Endothelial cell of umbilical vein (primary cell): ENCODE data around the gene SETBP1. TPM values are rescaled to one million over a fixed set of nuclear protein-coding genes. Genes with fewer than 3 reads are reported as not detected.

Experiments
- BruUV-seq: library from RNA; stranded (reverse); fragments of 400-500 nt; replicated peaks from 2 replicates; lab custom pipeline; 2021; lab: Mats Ljungman, UMichigan
- CTCF ChIA-PET: fragments of 300-600, 350-600 bp; sonication (Branson Sonifier 250); formaldehyde crosslinking; loops from one replicate; lab custom pipeline; 2021; ENCODE audit warnings: antibody characterized with exemption, inconsistent platforms; lab: Charles Lee
- POLR2A ChIA-PET: fragments of 300-600, 350-600 bp; sonication (Branson Sonifier 250); formaldehyde crosslinking; loops from one replicate; lab custom pipeline; 2021; ENCODE audit warnings: antibody characterized with exemption, inconsistent platforms; lab: Charles Lee
- DNase-seq: peaks from one replicate; pipeline ENCODE4 v3.0.0-alpha.2; 2011; ENCODE audit warnings: low read depth, low spot score
- FAIRE-seq: peaks from 2 replicates; lab custom pipeline; 2011; peaks lifted over from hg19 to GRCh38; lab: Jason Lieb, UNC
- H2AFZ ChIP-seq: 2 replicates; pipeline ENCODE4 v1.6.0; 2012; ENCODE audit warnings: low read depth, low read length, control low read depth, inconsistent platforms
- H3K27ac ChIP-seq: 2 replicates; pipeline ENCODE4 v1.5.1; 2011; ENCODE audit warnings: low read depth, mild to moderate bottlenecking, control low read depth, low read length, moderate library complexity; ENCODE audit not compliant: insufficient read depth
- H3K27me3 ChIP-seq, 2 experiments: 2 replicates each; pipeline versions ENCODE4 v1.6.0 to v1.6.1; 2011; ENCODE audit warnings: low read length in 2 of 2, mixed read lengths in 1 of 2; ENCODE audit not compliant: control insufficient read depth in 2 of 2, insufficient read depth in 2 of 2
- H3K36me3 ChIP-seq, 2 experiments: 2 replicates in 1 of 2; 3 replicates in 1 of 2; pipeline ENCODE4 v1.5.1; 2011; ENCODE audit warnings: low read length in 2 of 2, mild to moderate bottlenecking in 1 of 2, moderate library complexity in 1 of 2; ENCODE audit not compliant: control insufficient read depth in 2 of 2, insufficient read depth in 2 of 2; ENCODE audit errors: extremely low read depth in 1 of 2
- H3K4me1 ChIP-seq: 3 replicates; pipeline ENCODE4 v1.5.1; 2011; ENCODE audit warnings: mild to moderate bottlenecking, low read length; ENCODE audit not compliant: control insufficient read depth, insufficient read depth; ENCODE audit errors: extremely low read depth
- H3K4me2 ChIP-seq: 2 replicates; pipeline ENCODE4 v1.6.1; 2011; ENCODE audit warnings: low read length, control low read depth, mixed read lengths; ENCODE audit not compliant: insufficient read depth
- H3K4me3 ChIP-seq, 3 experiments: fragments of 200-600 bp in 1 of 3; sonication (generic), shearing (Covaris generic) in 1 of 3; replicated peaks in 1 of 3; 2 replicates each; pipeline ENCODE4 v1.5.1; 2011 to 2016; ENCODE audit warnings: control low read depth in 3 of 3, low read length in 3 of 3, mild to moderate bottlenecking in 2 of 3, inconsistent platforms in 1 of 3, low read depth in 1 of 3, moderate library complexity in 1 of 3; ENCODE audit not compliant: insufficient read depth in 1 of 3
- H3K79me2 ChIP-seq: 2 replicates; pipeline ENCODE4 v1.6.0; 2012; ENCODE audit warnings: low read length, inconsistent platforms; ENCODE audit not compliant: control insufficient read depth, insufficient read depth
- H3K9ac ChIP-seq: replicated peaks from 2 replicates; pipeline ENCODE3; 2011; ENCODE audit warnings: low read length, control low read depth; ENCODE audit not compliant: insufficient read depth; ENCODE audit errors: extremely low read depth
- H3K9me1 ChIP-seq: replicated peaks from 3 replicates; pipeline ENCODE4 v1.6.0; 2011; ENCODE audit warnings: mild to moderate bottlenecking, low read length; ENCODE audit not compliant: control insufficient read depth, insufficient read depth; ENCODE audit errors: extremely low read depth
- H3K9me3 ChIP-seq: replicated peaks from 2 replicates; pipeline ENCODE4 v1.5.1; 2012; ENCODE audit warnings: low read length, inconsistent platforms; ENCODE audit not compliant: control insufficient read depth, insufficient read depth
- H4K20me1 ChIP-seq: replicated peaks from 2 replicates; pipeline ENCODE3; 2011; ENCODE audit warnings: mild to moderate bottlenecking, low read length; ENCODE audit not compliant: control insufficient read depth, insufficient read depth; ENCODE audit errors: extremely low read depth
- EZH2 ChIP-seq: IDR thresholded peaks from 2 replicates; pipeline ENCODE4 v1.6.1; 2012; ENCODE audit warnings: borderline replicate concordance, low read depth, mild to moderate bottlenecking, moderate library complexity, low read length, inconsistent platforms; ENCODE audit not compliant: severe bottlenecking
- FOS ChIP-seq: IDR thresholded peaks from 2 replicates; pipeline ENCODE4 v1.6.1; 2011; ENCODE audit warnings: mild to moderate bottlenecking, low read length, moderate library complexity, borderline replicate concordance; ENCODE audit not compliant: insufficient read depth
- GATA2 ChIP-seq: IDR thresholded peaks from 2 replicates; pipeline ENCODE4 v1.7.0; 2011; ENCODE audit warnings: low read depth, mild to moderate bottlenecking, moderate library complexity, mixed read lengths, low read length; ENCODE audit not compliant: insufficient read length, insufficient read depth
- JUN ChIP-seq: IDR thresholded peaks from 2 replicates; pipeline ENCODE4 v1.6.1; 2011; ENCODE audit warnings: borderline replicate concordance, low read depth; ENCODE audit not compliant: insufficient read length, insufficient read depth
- MYC ChIP-seq: IDR thresholded peaks from one replicate; pipeline ENCODE4 v1.6.1; 2011; ENCODE audit warnings: mild to moderate bottlenecking, low read depth, low read length
- POLR2A ChIP-seq: IDR thresholded peaks from 2 replicates; pipeline ENCODE4 v1.6.1; 2012; ENCODE audit warnings: low read depth, mild to moderate bottlenecking, control low read depth, low read length
- POLR2AphosphoS5 ChIP-seq: IDR thresholded peaks from 2 replicates; pipeline ENCODE4 v1.6.1; 2012; ENCODE audit warnings: low read depth, mild to moderate bottlenecking, control low read depth, low read length, moderate library complexity; ENCODE audit not compliant: insufficient read depth
- dilution Hi-C: fragments of 300-500 bp; cut with MboI; formaldehyde crosslinking; loops from one replicate; pipeline ENCODE4 v1.15.0; 2019; ENCODE audit warnings: low sequenced_read_pairs; ENCODE audit not compliant: extremely low pct_ligation_motif_present
- intact Hi-C: fragments of 100-400 bp; cut with micrococcal nuclease; formaldehyde crosslinking; loops from one replicate; pipeline ENCODE4 v1.10.0; 2022
- polyA plus RNA-seq, 4 experiments: library from polyadenylated mRNA; depleted of rRNA in 3 of 4; stranded (reverse) in 3 of 4; unstranded in 1 of 4; fragments of >200 nt; gene quantifications; 2 replicates each; pipeline versions ENCODE4 v1.2.1 to v1.2.3, GENCODE V29; 2011 to 2012; ENCODE audit warnings: missing spikeins in 1 of 4
- total RNA-seq: library from RNA; stranded (reverse); gene quantifications from 2 replicates; pipeline ENCODE4 v1.2.3, GENCODE V29; 2021
- TF ChIP-seq, protein P1 (sequence below), 2 donors: IDR thresholded peaks; 1 replicate in 1 of 2; 2 replicates in 1 of 2; pipeline ENCODE4 v1.5.1; 2011; ENCODE audit warnings: low read length in 2 of 2, mild to moderate bottlenecking in 2 of 2, moderate library complexity in 2 of 2, control low read depth in 1 of 2, inconsistent platforms in 1 of 2, low read depth in 1 of 2; ENCODE audit not compliant: insufficient read depth in 1 of 2; ENCODE audit errors: extremely low read depth in 1 of 2
- TF ChIP-seq, protein P2 (sequence below): IDR thresholded peaks from 2 replicates; pipeline ENCODE4 v1.6.1; 2011; ENCODE audit not compliant: insufficient read depth, insufficient read length

Gene SETBP1
- total and polyA plus RNA-seq, 2 donors (not counting 3 experiments of a cell fraction or from before 2014, with no cell fraction given): 0.76 to 3.1 TPM

DNA sequence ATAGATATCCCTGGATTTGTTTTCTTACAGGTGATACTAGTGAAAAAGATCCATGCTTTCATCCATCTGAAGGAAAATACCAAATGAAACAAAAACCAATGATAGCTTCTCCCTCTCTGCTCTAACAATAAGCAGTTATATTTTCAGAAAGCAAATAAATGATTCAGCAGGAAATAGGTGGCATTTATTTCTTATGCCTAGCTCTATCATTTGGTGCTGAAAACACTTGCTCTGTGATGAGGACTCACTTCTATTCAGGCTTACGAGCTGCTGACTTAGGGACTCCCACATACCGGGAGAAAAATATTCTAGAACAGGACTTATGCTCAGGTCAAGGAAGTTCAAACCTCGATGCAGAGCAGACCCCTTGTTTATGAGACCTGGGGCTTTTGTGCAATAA, 142.6 kb downstream of the SETBP1 start:
- TF ChIP-seq FOS (no peak), POLR2A (no peak), MYC (no peak), GATA2 (no peak), JUN (no peak), POLR2AphosphoS5 (no peak), EZH2 (no peak)
- TF ChIP-seq, protein P1, sequence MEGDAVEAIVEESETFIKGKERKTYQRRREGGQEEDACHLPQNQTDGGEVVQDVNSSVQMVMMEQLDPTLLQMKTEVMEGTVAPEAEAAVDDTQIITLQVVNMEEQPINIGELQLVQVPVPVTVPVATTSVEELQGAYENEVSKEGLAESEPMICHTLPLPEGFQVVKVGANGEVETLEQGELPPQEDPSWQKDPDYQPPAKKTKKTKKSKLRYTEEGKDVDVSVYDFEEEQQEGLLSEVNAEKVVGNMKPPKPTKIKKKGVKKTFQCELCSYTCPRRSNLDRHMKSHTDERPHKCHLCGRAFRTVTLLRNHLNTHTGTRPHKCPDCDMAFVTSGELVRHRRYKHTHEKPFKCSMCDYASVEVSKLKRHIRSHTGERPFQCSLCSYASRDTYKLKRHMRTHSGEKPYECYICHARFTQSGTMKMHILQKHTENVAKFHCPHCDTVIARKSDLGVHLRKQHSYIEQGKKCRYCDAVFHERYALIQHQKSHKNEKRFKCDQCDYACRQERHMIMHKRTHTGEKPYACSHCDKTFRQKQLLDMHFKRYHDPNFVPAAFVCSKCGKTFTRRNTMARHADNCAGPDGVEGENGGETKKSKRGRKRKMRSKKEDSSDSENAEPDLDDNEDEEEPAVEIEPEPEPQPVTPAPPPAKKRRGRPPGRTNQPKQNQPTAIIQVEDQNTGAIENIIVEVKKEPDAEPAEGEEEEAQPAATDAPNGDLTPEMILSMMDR (IDR thresholded peaks at IDR 0.05; ENCODE audit: extremely low read depth in 1 of 2, insufficient read depth in 1 of 2, low read depth in 1 of 2, low read length in 2 of 2): no peak
- TF ChIP-seq, protein P2, sequence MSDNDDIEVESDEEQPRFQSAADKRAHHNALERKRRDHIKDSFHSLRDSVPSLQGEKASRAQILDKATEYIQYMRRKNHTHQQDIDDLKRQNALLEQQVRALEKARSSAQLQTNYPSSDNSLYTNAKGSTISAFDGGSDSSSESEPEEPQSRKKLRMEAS: no peak
- H3K4me1 ChIP-seq: no peaks in the 10 kb centered on the region
- no peak overlapping the region for H3K27ac ChIP-seq
- no peak overlapping the region for H3K9ac ChIP-seq
- no peak overlapping the region for H3K4me2 ChIP-seq
- dilution Hi-C loops: no loop called here
- no peaks in the 10 kb centered on the region for H3K79me2 ChIP-seq
- H4K20me1 ChIP-seq: no peaks in the 10 kb centered on the region
- H3K27me3 ChIP-seq: no peaks in the 10 kb centered on the region
- DNase-seq: no peak
- H3K9me3 ChIP-seq: no peaks in the 10 kb centered on the region
- no peaks in the 10 kb centered on the region for H3K9me1 ChIP-seq
- H3K36me3 ChIP-seq: no peaks in the 10 kb centered on the region
- intact Hi-C loops: loop anchor here (10.0 kb wide), 1 partner anchor 98 kb away; no protein-coding TSS in a partner anchor
- no TSS peak for BruUV-seq
- H3K4me3 ChIP-seq: no peak overlapping the region
- CTCF ChIA-PET: no interaction called here
- no peak for FAIRE-seq
- POLR2A ChIA-PET: no interaction called here
- no peak overlapping the region for H2AFZ ChIP-seq
